HG02763 (cell line): ENCODE measurements around the gene WDR6.

Experiments
- ATAC-seq: cut with Tn5 transposase; IDR thresholded peaks from one replicate; pipeline ENCODE4 v1.9.1; 2021; ENCODE audit warnings: mild to moderate bottlenecking, moderate library complexity; ENCODE audit not compliant: unreplicated experiment

Gene WDR6

DNA sequence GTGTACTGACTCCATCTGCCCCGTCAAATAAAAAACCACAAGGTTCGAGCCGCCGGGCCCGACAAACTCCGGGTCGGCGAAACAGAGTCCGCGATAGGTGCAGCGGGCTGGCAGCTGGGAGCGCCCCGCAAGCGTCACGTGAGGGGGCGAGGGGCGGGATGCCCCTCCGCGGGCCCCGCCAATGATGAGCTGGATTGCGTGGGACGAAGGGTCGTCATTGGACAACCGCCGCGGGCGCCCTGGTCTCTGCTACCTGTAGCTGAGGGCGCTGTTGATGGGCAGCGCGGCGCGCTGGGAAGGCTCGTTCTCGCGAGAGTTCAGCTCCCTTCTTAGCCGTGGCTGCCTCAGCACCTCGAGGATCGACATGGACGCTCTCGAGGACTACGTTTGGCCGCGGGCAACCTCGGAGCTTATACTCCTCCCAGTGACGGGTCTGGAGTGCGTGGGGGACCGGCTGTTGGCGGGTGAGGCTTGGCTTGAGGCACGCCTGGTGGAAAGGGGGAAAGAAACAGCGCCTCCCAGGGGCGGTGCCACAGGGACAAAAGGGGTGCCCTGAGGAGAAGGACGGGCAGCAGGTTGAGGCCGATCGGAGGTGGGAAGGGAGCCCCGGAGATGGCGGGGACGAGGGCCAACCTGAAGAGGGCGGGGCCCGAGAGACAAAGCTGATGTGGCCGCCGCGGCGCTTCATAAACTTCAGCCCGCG is at the start of gene WDR6:
WDR6 (plus strand) TSS at position 324 of the 703 bp plus-strand sequence; CDS start at position 365, 41 bp downstream.
- ATAC-seq = peak; percentile 89

DNA sequence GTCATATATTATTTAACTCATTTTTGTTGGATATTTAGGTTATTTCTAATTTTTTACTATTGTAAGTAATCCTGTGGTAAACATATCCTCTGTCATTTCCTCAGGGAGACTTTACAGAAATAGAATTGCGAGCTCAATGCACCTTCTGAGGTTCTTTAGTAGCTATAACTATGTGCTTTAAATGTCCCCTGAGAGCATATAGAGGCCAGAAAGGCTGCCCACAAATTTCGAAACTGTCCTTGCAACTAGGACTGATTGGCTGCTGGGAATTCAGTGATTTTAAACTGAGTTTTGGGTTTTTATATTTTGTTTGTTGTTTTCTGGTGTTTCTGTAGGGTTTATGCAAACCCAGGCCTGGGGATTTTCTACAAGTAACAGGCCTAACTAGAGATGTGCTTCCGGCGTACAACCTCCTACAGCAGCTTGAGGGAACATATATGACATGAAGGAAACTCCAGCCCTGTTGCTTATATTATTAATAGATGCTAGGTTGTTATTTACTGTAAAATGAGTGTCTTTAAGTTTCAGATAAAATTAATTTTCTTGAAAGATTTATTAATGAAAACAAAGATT is 46.3 kb upstream of the WDR6 start:
- no peak for ATAC-seq

DNA sequence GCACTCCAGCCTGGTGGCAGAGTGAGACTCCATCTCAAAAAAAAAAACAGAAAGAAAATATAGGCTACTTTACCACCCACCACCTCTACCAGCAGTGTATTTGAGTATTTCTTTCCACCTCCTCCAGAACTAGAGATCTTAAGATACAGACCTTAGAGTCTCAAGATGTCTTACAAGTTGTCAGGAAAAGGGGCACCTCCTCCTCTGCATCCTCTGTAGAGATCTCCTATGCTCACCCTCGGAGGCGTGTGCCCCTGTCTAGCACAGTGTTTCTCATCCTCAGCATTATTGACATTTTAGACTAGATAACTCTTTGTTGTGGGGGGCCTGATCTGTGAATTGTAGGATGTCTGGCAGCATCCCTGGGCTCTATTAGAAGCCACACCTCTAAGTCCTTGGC is 44.9 kb upstream of the WDR6 start:
- ATAC-seq = no peak

GRCh38 chr3:48962939-48963338 is 44.3 kb upstream of the WDR6 start:
- no peak for ATAC-seq

- ATAC-seq = no peak
These were observed 43.6 kb upstream of the WDR6 start for GRCh38 chr3:48963591-48963990.

- no peak for ATAC-seq
These were observed 40.8 kb upstream of the WDR6 start for GRCh38 chr3:48966367-48966766.

- ATAC-seq = no peak
These were observed 40.3 kb upstream of the WDR6 start for GRCh38 chr3:48966876-48967361.

- ATAC-seq = no peak
These were observed 36.6 kb upstream of the WDR6 start for GRCh38 chr3:48970586-48970985.

DNA sequence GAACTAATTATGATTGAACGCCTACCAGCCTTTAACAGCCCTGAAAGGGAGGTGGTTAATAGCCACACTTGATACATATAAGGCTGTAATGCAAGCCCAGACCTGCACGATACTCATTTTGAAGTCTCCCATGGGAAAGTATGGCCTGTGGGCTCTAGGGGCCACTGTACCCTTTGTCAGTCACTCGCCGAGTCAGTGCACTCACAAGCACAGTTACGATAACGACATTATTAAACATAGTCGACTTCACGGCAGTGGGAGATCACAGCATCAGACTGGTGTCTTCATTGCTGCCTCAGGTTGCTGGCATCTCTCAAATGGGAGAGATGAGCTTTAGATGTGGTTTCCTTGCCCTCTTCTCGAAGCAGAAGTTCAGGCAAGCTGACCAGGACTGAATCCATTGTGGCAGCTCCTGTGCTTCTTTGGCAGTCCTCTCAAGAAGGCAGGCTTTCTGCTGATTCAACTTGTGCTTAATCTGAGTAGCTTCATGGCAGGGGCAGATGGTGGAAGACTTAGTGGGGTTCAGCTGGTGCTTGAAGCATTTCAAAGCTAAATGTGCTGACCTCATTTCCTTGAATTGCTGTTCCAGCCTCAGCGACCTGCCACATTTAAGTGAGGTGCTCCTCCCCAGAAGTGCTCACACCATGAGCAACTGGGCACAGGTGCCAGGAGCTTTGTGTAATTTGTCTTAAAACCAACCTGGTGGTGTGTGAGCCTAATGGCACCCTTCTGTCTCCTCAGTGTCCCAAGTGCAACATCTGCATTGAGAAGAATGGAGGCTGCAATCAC is 32.9 kb upstream of the WDR6 start:
- no peak for ATAC-seq

GRCh38 chr3:48979451-48979850 is 27.7 kb upstream of the WDR6 start:
- ATAC-seq = no peak

DNA sequence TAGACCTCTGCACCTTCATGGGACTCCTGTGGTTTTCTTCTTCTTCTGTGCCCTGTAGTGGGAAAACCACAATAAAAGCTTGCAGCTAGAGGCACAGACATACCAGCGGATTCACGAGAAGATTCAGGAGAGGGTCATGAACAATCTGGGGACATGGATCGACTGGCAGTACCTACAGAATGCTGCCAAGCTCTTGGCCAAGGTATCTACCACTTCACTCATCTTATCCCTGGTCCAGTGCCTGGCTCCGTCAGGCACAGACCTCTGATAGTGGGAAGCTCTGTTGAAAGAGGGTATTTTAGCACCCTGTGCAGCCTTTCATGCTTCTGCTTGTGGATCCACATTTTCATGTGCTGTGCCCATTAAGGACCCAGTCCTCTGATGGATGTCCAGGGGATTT is 26.9 kb upstream of the WDR6 start:
- ATAC-seq = no peak

DNA sequence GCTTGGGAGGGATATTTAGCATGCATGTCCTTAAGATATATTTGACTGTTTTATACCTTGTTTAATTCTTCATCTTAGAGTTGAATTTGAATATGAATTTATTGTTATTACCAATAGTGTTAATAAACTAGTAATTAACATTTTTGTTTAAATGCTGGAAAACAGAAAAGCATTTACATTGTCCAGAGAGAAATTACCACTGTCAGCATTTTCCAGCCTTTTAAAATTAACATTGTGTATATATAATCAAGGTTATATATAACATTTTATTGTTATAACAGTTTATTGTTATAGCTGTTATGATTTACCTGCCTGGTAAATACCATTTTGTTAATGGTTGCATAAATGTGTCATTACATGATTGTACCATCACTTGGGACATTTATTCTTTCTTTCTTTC is 25.2 kb upstream of the WDR6 start:
- ATAC-seq = no peak

GRCh38 chr3:48982686-48983085 is 24.5 kb upstream of the WDR6 start:
- ATAC-seq = no peak

DNA sequence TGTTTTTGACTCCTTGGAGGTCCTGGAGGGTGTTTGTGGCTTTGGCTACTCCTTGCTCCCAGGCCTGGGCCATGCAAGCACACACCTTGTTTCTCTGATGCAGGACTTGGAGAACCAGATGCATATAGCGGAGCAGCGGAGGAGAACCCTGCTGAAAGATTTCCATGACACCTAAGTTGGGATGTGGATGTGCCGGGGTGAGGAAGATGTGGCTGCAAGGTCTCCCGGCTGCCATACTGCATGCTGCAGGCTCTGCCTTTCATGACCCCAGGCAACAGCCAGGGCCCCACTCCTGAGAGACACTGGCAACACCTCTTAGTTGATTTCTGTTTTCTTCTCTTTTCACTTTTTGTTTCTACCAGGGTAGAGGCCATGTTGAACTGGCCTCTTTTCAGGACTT is 24.1 kb upstream of the WDR6 start:
- no peak for ATAC-seq

GRCh38 chr3:48984663-48985062 is 22.5 kb upstream of the WDR6 start:
- ATAC-seq = no peak

- ATAC-seq = no peak
These were observed 21.3 kb upstream of the WDR6 start for GRCh38 chr3:48985831-48986376.

GRCh38 chr3:48989126-48989795 is 17.9 kb upstream of the WDR6 start:
- no peak for ATAC-seq

- peak; percentile 43 for ATAC-seq
These were observed 17.2 kb upstream of the WDR6 start, which contains the start of gene P4HTM for GRCh38 chr3:48989796-48990635. Gene P4HTM, plus strand, starts transcription at chr3:48990241. Its CDS starts 16 bp downstream, at chr3:48990257.

DNA sequence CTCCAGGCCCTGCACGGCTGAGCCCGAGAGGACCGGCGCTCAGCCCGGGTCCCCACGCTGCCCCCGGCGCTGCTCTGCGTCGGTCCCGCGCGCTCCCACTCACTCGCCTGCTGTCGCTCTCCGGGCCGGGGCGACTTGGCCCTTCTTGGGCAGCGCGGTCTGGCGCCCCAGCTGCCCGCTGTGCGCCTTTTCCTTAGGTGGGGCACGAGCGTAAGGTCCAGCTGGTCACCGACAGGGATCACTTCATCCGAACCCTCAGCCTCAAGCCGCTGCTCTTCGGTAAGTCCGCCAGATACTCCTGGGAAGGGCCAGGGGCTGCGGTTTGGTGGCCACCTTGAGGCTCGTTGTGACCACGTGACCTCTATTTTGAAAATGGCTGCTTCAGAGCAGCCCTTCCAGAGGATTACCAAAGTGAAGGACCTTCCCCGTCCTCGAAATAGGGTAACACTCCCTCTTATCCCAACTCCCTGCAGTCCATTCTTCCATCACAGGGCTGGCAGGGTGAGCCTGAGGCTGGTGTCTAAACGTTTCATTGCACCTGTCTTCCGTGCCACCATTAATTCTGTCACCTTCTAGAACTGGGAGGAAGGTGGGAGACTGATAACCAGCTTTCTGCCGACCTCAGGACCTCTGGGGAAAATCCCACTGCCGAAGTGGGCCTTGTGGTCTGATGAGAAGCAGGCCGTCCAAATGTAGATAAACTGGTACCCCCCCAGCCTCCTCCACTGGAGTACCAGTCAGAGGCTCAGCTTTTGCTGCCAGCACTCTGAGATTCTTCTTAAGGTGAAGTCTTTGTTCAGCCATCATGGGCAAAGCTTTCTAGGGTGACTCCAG is 16.3 kb upstream of the WDR6 start:
- ATAC-seq = no peak
